Chondrocyte (in vitro differentiated cells): Measurements from ENCODE around the gene LCN9. TPM values are rescaled to one million over a fixed set of nuclear protein-coding genes. Genes with fewer than 3 reads are reported as not detected.
"Not testable (repeated sequence)": the region's sequence is repeated elsewhere in the genome, so short reads cannot be mapped to it uniquely, and the experiment has no call there.

Source experiments
- DNase-seq: peaks from one replicate; pipeline ENCODE4 v3.0.0; 2021; ENCODE audit warnings: mixed read lengths, low spot score
- H3K27ac Mint-ChIP-seq: one replicate; pipeline ENCODE4 v1.8.0; 2021; ENCODE audit warnings: mild to moderate bottlenecking, moderate library complexity, mixed read lengths; ENCODE audit not compliant: unreplicated experiment
- H3K27me3 Mint-ChIP-seq: 2 replicates; pipeline ENCODE4 v1.8.0; 2021; ENCODE audit warnings: low read depth, mixed read lengths
- H3K36me3 Mint-ChIP-seq: 2 replicates; pipeline ENCODE4 v1.8.0; 2021; ENCODE audit warnings: low read depth, mixed read lengths
- H3K4me1 Mint-ChIP-seq: 2 replicates; pipeline ENCODE4 v1.8.0; 2021; ENCODE audit warnings: low read depth, mild to moderate bottlenecking, mixed read lengths
- H3K4me3 Mint-ChIP-seq: one replicate; pipeline ENCODE4 v1.8.0; 2021; ENCODE audit warnings: mild to moderate bottlenecking, moderate library complexity, mixed read lengths; ENCODE audit not compliant: unreplicated experiment
- H3K9me3 Mint-ChIP-seq: 2 replicates; pipeline ENCODE4 v1.8.0; 2021; ENCODE audit warnings: low read depth, mixed read lengths
- total RNA-seq: library from RNA; stranded (reverse); gene quantifications from 3 replicates; pipeline ENCODE4 v1.2.1, GENCODE V29; 2021
- TF ChIP-seq, protein P1 (sequence below): fragments of 200-600 bp; sonication (generic); IDR thresholded peaks from 2 replicates; pipeline ENCODE4 v1.5.0; 2021; ENCODE audit warnings: antibody characterized with exemption, mild to moderate bottlenecking, moderate library complexity

The LCN9 gene
- total RNA-seq, 1 donor from 2014 or later = 1.8 TPM

DNA sequence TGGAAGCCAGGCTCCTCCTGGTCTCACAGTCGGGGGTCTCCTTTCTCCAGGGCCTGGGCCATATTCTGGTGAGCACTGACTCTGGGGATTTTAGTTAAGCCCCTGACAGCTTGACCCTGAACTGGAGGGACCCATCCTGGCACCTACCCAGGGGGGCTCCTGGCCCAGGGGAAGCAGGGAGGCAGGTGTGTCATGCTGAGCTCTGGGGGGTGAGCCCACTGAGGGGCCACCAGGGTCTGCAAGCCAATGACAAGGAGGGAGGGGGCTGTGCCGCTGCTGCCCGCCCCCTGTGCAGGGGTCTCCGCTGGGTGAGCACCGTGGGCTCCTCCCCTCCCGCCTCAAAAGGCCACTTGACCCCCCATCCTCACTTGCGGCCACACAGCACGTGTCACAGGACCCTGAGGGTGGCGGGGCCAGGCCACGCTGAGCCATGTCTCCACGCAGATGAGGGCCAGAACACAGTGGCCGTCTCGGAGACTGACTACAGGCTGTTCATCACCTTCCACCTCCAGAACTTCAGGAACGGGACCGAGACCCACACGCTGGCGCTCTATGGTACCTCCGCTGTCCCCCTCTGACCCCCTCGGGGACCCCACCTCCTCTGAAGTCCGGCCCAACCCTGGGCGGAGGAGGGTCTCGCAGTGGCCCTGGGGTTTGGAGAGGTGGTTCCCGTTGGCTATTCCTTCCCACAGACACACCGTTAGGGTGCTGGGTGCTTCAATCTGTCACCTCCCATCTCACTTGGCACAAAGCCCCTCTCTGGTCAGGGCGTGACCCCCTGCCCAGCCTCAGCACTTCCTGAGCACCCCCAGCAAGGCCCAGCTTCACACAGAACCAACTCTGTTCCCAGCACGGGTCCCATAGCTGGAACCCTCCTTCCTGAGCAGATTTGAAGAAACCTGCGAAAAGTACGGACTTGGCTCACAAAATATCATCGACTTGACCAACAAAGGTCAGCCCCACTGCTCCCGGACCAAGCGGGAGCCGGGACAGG lies 2.0 kb downstream of the LCN9 start:
- Mint-ChIP-seq H3K9me3 (peaks cover 8% of the 10 kb centered on the region), H3K4me1 (peaks cover 6% of the 10 kb centered on the region), H3K36me3 (no peaks in the 10 kb centered on the region), H3K27me3 (peaks cover 9% of the 10 kb centered on the region), H3K4me3 (no peak overlapping the region), H3K27ac (no peak overlapping the region)
- TF ChIP-seq, protein P1, sequence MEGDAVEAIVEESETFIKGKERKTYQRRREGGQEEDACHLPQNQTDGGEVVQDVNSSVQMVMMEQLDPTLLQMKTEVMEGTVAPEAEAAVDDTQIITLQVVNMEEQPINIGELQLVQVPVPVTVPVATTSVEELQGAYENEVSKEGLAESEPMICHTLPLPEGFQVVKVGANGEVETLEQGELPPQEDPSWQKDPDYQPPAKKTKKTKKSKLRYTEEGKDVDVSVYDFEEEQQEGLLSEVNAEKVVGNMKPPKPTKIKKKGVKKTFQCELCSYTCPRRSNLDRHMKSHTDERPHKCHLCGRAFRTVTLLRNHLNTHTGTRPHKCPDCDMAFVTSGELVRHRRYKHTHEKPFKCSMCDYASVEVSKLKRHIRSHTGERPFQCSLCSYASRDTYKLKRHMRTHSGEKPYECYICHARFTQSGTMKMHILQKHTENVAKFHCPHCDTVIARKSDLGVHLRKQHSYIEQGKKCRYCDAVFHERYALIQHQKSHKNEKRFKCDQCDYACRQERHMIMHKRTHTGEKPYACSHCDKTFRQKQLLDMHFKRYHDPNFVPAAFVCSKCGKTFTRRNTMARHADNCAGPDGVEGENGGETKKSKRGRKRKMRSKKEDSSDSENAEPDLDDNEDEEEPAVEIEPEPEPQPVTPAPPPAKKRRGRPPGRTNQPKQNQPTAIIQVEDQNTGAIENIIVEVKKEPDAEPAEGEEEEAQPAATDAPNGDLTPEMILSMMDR = no peak
- DNase-seq = no peak

DNA sequence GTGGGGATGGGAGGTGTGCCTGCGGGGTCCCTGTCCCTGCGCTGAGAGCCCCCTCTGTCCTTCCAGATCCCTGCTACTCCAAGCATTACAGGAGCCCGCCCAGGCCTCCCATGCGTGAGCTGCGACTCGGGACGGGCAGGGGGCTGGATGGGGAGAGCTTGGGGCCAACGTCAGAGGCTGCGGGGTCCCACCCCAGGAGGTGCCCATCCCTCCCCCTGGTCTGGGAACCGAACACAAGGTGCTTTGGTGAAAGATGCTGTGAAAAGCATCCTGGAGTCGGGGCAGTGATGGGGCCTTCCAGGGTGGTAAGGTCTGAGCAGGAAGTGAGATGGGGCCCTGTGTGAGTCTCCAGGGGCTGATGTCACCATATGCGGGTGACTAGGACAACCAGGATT lies 2.7 kb downstream of the LCN9 start:
- Mint-ChIP-seq H3K27me3 (peaks cover 9% of the 10 kb centered on the region), H3K27ac (no peak overlapping the region), H3K4me3 (no peak overlapping the region), H3K9me3 (peaks cover 8% of the 10 kb centered on the region), H3K4me1 (peaks cover 6% of the 10 kb centered on the region), H3K36me3 (no peaks in the 10 kb centered on the region)
- DNase-seq = no peak
- TF ChIP-seq, protein P1 = no peak

DNA sequence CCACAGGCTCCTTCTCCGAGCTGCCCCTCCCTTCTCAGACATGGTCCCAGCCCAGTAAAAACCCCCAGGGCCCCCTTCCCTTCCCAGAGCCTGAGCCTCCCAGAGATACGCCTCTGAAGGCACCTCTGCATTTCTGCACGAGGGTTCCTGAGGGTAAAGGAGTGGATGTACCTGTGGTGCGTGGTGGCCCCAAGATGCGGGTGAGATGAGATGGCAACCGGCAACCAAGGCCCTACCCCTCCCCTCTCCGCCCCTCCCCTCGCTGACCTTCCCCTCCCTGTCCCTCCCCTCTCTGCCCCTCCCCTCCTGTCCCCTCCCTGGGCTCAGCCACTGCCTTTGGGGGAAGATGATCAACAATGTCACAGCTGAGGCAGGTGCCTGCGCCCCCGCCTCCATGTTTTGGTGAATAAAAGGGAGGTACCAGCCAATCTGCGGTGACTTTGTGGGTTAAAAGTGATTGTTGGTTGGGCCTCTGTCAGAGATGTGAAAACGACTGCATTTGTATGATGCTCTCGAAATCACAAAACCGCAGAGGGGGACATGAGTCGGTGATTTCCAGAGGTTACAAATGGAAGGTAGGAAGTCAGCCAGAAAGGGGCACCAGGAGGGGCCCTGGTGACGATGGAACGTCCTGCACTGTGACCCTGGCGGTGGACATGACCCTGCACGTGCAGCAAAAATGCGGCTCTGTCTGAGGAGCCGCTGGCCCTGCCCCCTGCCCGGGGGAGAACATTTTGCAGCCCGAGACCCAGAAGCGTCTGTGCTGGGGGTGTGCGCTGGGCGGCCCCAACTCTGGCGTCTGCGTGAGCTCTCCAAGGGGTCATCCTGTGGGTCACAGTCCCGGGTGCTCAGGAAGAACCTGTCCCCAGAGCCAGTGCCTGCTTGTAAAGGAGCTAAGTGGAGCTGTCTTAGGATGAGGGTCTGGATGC lies 3.7 kb downstream of the LCN9 start:
- Mint-ChIP-seq H3K4me3 (no peak overlapping the region), H3K36me3 (no peaks in the 10 kb centered on the region), H3K27me3 (peaks cover 9% of the 10 kb centered on the region), H3K4me1 (peaks cover 5% of the 10 kb centered on the region), H3K27ac (no peak overlapping the region), H3K9me3 (peaks cover 8% of the 10 kb centered on the region)
- DNase-seq = no peak
- TF ChIP-seq, protein P1 = no peak

DNA sequence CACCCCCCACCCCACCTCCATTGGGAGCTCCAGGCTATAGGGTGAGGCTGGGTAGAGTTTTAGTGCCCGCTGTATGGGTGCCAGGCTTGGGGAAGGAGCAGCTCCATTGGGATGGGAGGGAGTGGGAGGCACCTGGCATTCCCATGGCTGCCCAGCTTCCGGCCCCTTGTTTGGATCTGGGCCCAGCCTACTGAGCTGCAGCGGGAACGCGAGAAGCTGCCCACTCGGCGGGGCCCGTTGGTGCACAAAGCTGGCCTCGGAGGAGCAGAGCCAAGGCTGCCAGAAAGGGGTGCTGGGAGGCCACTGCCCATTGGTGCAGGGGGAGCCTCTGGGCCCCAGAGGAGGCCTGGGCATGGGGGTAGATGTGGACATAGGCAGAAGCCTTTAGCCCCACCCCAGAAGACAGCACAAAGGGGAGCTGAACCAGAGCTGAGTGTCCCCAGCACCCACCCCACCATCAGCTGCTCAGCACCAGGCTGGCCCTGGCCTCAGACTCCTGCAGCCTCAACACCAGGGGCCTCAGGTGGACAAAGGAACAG lies 4.4 kb downstream of the LCN9 start:
- Mint-ChIP-seq H3K9me3 (peaks cover 8% of the 10 kb centered on the region), H3K27me3 (peaks cover 14% of the 10 kb centered on the region), H3K4me3 (no peak overlapping the region), H3K4me1 (no peaks in the 10 kb centered on the region), H3K36me3 (no peaks in the 10 kb centered on the region), H3K27ac (no peak overlapping the region)
- DNase-seq = no peak
- TF ChIP-seq, protein P1 = no peak

DNA sequence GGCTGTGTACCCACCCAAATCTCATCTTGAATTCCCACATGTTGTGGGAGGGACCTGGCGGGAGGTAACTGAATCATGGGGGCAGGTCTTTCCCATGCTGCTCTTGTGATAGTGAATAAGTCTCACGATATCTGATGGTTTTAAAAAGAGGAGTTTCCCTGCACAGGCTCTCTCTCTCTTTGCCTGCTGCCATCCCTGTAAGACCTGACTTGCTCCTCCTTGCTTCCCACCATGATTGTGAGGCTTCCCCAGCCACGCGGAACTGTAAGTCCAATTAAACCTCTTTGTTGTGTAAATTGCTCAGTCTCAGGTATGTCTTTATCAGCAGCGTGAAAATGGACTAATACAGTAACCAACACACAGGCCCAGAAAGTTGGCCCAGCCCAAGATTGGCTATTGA lies 5.9 kb downstream of the LCN9 start:
- not testable (repeated sequence) for H3K4me1 Mint-ChIP-seq, H3K9me3 Mint-ChIP-seq, DNase-seq, H3K4me3 Mint-ChIP-seq, H3K36me3 Mint-ChIP-seq, H3K27ac Mint-ChIP-seq
- H3K27me3 Mint-ChIP-seq = peaks cover 22% of the 10 kb centered on the region
